ENCODE measurements around the gene BCAS3.

GRCh38 chr17:60934723-60935122, 257.1 kb downstream of the BCAS3 start:
- no peak for TF ChIP-seq CTCF (IDR thresholded peaks at IDR 0.05; ENCODE audit: insufficient read depth, low read depth, low read length)
- no peak for TF ChIP-seq EZH2 (IDR thresholded peaks at IDR 0.05; ENCODE audit: insufficient read depth, low read length)
